Neural cell (in vitro differentiated cells): Measurements from ENCODE around the gene PTPRK.

ENCODE experiments used
- CTCF ChIP-seq: fragments of 450-650 bp; IDR thresholded peaks from 2 replicates; pipeline ENCODE4 v1.5.1; 2014; ENCODE audit warnings: antibody characterized with exemption, mild to moderate bottlenecking, moderate library complexity; ENCODE audit not compliant: poor library complexity, severe bottlenecking
- EP300 ChIP-seq: fragments of 450-650 bp; conservative IDR thresholded peaks from 2 replicates; pipeline ENCODE4 v1.6.1; 2014; ENCODE audit warnings: antibody characterized with exemption, mild to moderate bottlenecking, moderate library complexity; ENCODE audit not compliant: poor library complexity, severe bottlenecking
- EZH2 ChIP-seq: fragments of 200-600, 300-800 bp; shearing (Covaris generic), sonication (generic); IDR thresholded peaks from 2 replicates; pipeline ENCODE4 v1.6.1; 2014; ENCODE audit warnings: antibody characterized with exemption, low read length, borderline replicate concordance, mild to moderate bottlenecking; ENCODE audit not compliant: insufficient read depth, poor library complexity, severe bottlenecking
- MXI1 ChIP-seq: fragments of 450-650 bp; conservative IDR thresholded peaks from 2 replicates; pipeline ENCODE4 v1.6.1; 2014; ENCODE audit warnings: antibody characterized with exemption, mild to moderate bottlenecking; ENCODE audit not compliant: poor library complexity, severe bottlenecking
- POLR2AphosphoS5 ChIP-seq: IDR thresholded peaks from 2 replicates; pipeline ENCODE4 v1.6.1; 2012
- RAD21 ChIP-seq: fragments of 450-650 bp; conservative IDR thresholded peaks from 2 replicates; pipeline ENCODE4 v1.6.1; 2014; ENCODE audit warnings: antibody characterized with exemption, mild to moderate bottlenecking, moderate library complexity
- REST ChIP-seq: IDR thresholded peaks from 2 replicates; pipeline ENCODE4 v1.6.1; 2012; ENCODE audit warnings: borderline replicate concordance
- SMC3 ChIP-seq: fragments of 450-650 bp; conservative IDR thresholded peaks from 2 replicates; pipeline ENCODE4 v1.6.1; 2014; ENCODE audit warnings: antibody characterized with exemption, mild to moderate bottlenecking, moderate library complexity; ENCODE audit not compliant: poor library complexity
- TAF1 ChIP-seq: IDR thresholded peaks from 2 replicates; pipeline ENCODE4 v1.6.1; 2012; ENCODE audit warnings: low read depth

GRCh38 chr6:127990074-127990473 is 530.3 kb downstream of the PTPRK start:
- no peak for TF ChIP-seq SMC3
- TF ChIP-seq CTCF = no peak
- no peak for TF ChIP-seq POLR2AphosphoS5
- TF ChIP-seq EP300 = no peak
- TF ChIP-seq EZH2 = no peak
- TF ChIP-seq TAF1 = no peak
- no peak for TF ChIP-seq RAD21
- TF ChIP-seq REST = no peak
- TF ChIP-seq MXI1 = no peak
